Activated CD8-positive, alpha-beta memory T cell treated with anti-CD3 and anti-CD28 coated beads, Interleukin-2, amount 10 ng/mL, durations not matched to agents 7 days and 5 days (primary cell): ENCODE measurements around the gene KCNK15. TPM values are rescaled to one million over a fixed set of nuclear protein-coding genes. Genes with fewer than 3 reads are reported as not detected.

Source experiments
- ATAC-seq: fragments of 150-1000 bp; cut with Tn5 transposase; one replicate; pipeline ENCODE4 v1.10.0; 2021; ENCODE audit warnings: moderate library complexity
- CTCF ChIA-PET: fragments of 350-600 bp; sonication (Branson Sonifier 250); formaldehyde crosslinking; loops from one replicate; lab custom pipeline; 2021; ENCODE audit warnings: antibody characterized with exemption; lab: Charles Lee
- DNase-seq: peaks from one replicate; pipeline ENCODE4 v3.0.0-alpha.2; 2020
- H3K27ac Mint-ChIP-seq: one replicate; pipeline ENCODE4 v1.8.0; 2021; ENCODE audit warnings: mild to moderate bottlenecking, mixed read lengths
- H3K27me3 Mint-ChIP-seq: one replicate; pipeline ENCODE4 v1.8.0; 2021; ENCODE audit warnings: mixed read lengths
- H3K36me3 Mint-ChIP-seq: one replicate; pipeline ENCODE4 v1.8.0; 2021; ENCODE audit warnings: mild to moderate bottlenecking, mixed read lengths
- H3K4me1 Mint-ChIP-seq: one replicate; pipeline ENCODE4 v1.8.0; 2021; ENCODE audit warnings: mixed read lengths
- H3K4me3 Mint-ChIP-seq: one replicate; pipeline ENCODE4 v1.8.0; 2021; ENCODE audit warnings: mild to moderate bottlenecking, moderate library complexity, mixed read lengths
- H3K9me3 Mint-ChIP-seq: one replicate; pipeline ENCODE4 v1.8.0; 2022; ENCODE audit warnings: low read depth, mixed read lengths
- total RNA-seq, 2 experiments: library from RNA; stranded (reverse); gene quantifications; one replicate each; pipeline ENCODE4 v1.2.3, GENCODE V29; 2021

Gene KCNK15
- total RNA-seq, 2 experiments from 2014 or later = not detected

- ATAC-seq (no peak), DNase-seq (no peak)
- Mint-ChIP-seq H3K36me3 (no peaks in the 10 kb centered on the region), H3K4me1 (no peaks in the 10 kb centered on the region), H3K4me3 (no peak overlapping the region), H3K9me3 (no peaks in the 10 kb centered on the region), H3K27me3 (peaks cover 10% of the 10 kb centered on the region), H3K27ac (no peak overlapping the region)
- CTCF ChIA-PET = no interaction called here
Measured at GRCh38 chr20:44781118-44781517, 35.5 kb downstream of the KCNK15 start.

DNA sequence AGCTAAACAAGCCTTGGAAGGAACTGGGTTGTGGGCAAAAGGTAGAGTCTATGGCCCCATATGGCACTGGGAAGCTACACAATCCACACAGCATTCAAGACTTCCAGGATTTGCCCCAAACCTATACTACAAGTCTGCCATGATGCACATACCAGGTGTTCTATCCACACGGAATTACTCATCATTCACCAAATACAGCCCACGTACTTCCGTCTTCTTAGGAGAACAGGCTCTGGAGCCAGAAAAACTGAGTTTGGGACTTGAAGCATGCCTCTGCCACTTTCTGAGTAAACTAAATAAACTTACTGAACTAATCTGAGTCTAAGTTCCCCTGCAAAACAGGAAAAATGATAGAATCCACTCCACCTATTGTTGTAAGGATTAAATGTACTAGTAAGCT is 36.1 kb downstream of the KCNK15 start:
- no peaks in the 10 kb centered on the region for H3K36me3 Mint-ChIP-seq
- H3K9me3 Mint-ChIP-seq = no peaks in the 10 kb centered on the region
- H3K4me3 Mint-ChIP-seq = no peak overlapping the region
- ATAC-seq = no peak
- H3K27me3 Mint-ChIP-seq = peaks cover 8% of the 10 kb centered on the region
- CTCF ChIA-PET = interaction anchor here (2.6 kb wide), 1 partner anchor 98 kb away, joined by 5 read pairs; no protein-coding TSS in a partner anchor
- H3K27ac Mint-ChIP-seq = no peak overlapping the region
- H3K4me1 Mint-ChIP-seq = no peaks in the 10 kb centered on the region
- no peak for DNase-seq

GRCh38 chr20:44784688-44785087 is 39.0 kb downstream of the KCNK15 start:
- DNase-seq (no peak), ATAC-seq (no peak)
- Mint-ChIP-seq H3K9me3 (no peaks in the 10 kb centered on the region), H3K27me3 (peaks cover 15% of the 10 kb centered on the region), H3K36me3 (no peaks in the 10 kb centered on the region), H3K4me1 (no peaks in the 10 kb centered on the region), H3K4me3 (no peak overlapping the region), H3K27ac (no peak overlapping the region)
- CTCF ChIA-PET = interaction anchor here (1.0 to 1.7 kb wide), 2 partner anchors 16 to 569 kb away, joined by 4 read pairs; no protein-coding TSS in a partner anchor

GRCh38 chr20:44785768-44786167 is 40.1 kb downstream of the KCNK15 start:
- no peaks in the 10 kb centered on the region for H3K36me3 Mint-ChIP-seq
- H3K4me1 Mint-ChIP-seq = no peaks in the 10 kb centered on the region
- ATAC-seq (no peak), DNase-seq (no peak)
- no peak overlapping the region for H3K4me3 Mint-ChIP-seq
- peaks cover 14% of the 10 kb centered on the region for H3K27me3 Mint-ChIP-seq
- CTCF ChIA-PET = interaction anchor here (1.7 kb wide), 1 partner anchor 15 kb away, joined by 4 read pairs; no protein-coding TSS in a partner anchor
- H3K27ac Mint-ChIP-seq = no peak overlapping the region
- H3K9me3 Mint-ChIP-seq = no peaks in the 10 kb centered on the region

GRCh38 chr20:44787299-44787698 is 41.6 kb downstream of the KCNK15 start:
- H3K27ac Mint-ChIP-seq = no peak overlapping the region
- no peak for ATAC-seq
- H3K27me3 Mint-ChIP-seq = peaks cover 11% of the 10 kb centered on the region
- H3K4me1 Mint-ChIP-seq = no peaks in the 10 kb centered on the region
- no peak for DNase-seq
- H3K36me3 Mint-ChIP-seq = no peaks in the 10 kb centered on the region
- H3K4me3 Mint-ChIP-seq = no peak overlapping the region
- CTCF ChIA-PET = no interaction called here
- no peaks in the 10 kb centered on the region for H3K9me3 Mint-ChIP-seq

DNA sequence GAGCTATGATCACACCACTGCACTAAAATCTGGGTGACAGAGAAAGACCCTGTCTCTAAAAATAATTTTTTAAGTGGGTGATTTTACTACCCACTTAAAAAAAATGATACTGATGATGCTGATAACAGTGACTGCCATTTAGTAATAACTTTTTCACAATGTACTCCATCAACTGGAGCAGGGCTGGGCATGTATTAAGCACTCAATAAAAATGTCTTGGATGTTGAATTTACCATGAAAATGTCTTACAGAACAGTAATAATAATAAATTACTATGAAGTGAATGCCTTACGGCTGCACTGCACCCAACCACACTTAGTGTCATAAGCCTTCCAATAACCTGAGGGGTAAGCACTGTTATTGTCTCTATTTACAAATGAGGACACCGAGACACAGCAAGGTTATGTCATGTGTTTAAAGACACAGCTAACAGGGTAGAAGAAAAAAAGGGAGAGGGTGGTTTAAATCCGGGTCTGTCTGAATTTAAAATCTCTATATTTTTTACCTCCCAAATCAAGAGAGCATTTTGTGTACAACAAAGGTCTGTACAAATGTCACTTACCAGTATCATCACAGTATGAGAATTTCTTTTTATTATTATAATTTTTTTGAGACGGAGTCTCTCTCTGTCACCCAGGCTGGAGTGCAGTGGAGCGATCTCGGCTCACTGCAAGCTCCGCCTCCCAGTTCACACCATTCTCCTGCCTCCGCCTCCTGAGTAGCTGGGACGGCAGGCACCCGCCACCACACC is 43.2 kb downstream of the KCNK15 start:
- CTCF ChIA-PET = no interaction called here

DNA sequence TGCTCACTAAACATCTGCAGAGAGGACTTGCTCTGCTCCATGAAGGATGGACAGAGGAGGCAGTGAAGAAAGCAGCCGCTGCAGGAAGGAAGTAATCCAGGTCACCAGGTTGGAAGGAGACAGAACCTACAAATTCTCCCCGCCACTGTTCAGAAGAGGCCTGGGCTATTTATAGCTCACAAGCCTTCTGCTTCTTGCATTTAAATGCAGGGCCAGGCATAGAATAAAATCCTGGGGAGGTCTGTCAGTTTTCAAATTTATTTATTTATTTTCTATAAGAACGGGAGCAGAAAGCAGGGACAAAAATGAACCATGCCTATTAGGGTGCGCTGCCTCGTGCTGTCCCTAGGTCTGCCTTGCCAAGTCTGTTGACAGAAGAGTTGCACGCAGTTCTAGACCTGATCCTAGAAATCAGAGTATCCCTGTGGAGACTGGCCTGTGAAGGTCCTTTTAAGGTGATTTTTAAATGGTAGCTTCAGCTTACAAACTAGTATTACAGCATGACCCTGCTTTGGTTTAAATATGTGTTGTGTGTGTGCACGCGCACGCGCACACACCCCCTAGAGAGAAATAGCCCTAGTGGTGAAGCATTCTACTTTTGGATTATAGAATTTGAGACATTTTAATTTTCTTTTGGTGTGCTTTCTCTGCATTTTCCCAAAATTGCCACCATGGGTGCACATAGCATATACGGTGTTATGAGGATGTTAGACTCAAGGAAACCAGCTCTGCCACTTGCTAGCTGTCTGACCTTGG is 45.2 kb downstream of the KCNK15 start:
- CTCF ChIA-PET = no interaction called here
- Mint-ChIP-seq H3K4me1 (no peaks in the 10 kb centered on the region), H3K27me3 (peaks cover 11% of the 10 kb centered on the region)

More for the DNA sequence above, 43.2 kb downstream of the KCNK15 start:
- no peak overlapping the region for H3K4me3 Mint-ChIP-seq
- peaks cover 11% of the 10 kb centered on the region for H3K27me3 Mint-ChIP-seq
- H3K9me3 Mint-ChIP-seq = no peaks in the 10 kb centered on the region
- no peak for DNase-seq
- H3K36me3 Mint-ChIP-seq = no peaks in the 10 kb centered on the region
- no peak for ATAC-seq
- no peaks in the 10 kb centered on the region for H3K4me1 Mint-ChIP-seq
- H3K27ac Mint-ChIP-seq = no peak overlapping the region

GRCh38 chr20:44792796-44793195 is 47.1 kb downstream of the KCNK15 start:
- CTCF ChIA-PET = no interaction called here
- ATAC-seq = no peak
- Mint-ChIP-seq H3K4me1 (no peaks in the 10 kb centered on the region), H3K36me3 (no peaks in the 10 kb centered on the region), H3K9me3 (no peaks in the 10 kb centered on the region), H3K27ac (no peak overlapping the region), H3K27me3 (peaks cover 11% of the 10 kb centered on the region), H3K4me3 (no peak overlapping the region)
- DNase-seq = no peak

More for the DNA sequence above, 45.2 kb downstream of the KCNK15 start:
- no peak overlapping the region for H3K27ac Mint-ChIP-seq
- H3K4me3 Mint-ChIP-seq = no peak overlapping the region
- DNase-seq = no peak
- ATAC-seq = no peak
- no peaks in the 10 kb centered on the region for H3K9me3 Mint-ChIP-seq
- H3K36me3 Mint-ChIP-seq = no peaks in the 10 kb centered on the region

GRCh38 chr20:44795836-44796235 is 50.2 kb downstream of the KCNK15 start:
- Mint-ChIP-seq H3K27me3 (peaks cover 11% of the 10 kb centered on the region), H3K4me3 (no peak overlapping the region), H3K4me1 (no peaks in the 10 kb centered on the region), H3K27ac (no peak overlapping the region), H3K36me3 (no peaks in the 10 kb centered on the region), H3K9me3 (no peaks in the 10 kb centered on the region)
- ATAC-seq (no peak), DNase-seq (no peak)
- CTCF ChIA-PET = no interaction called here

GRCh38 chr20:44796311-44796710 is 50.6 kb downstream of the KCNK15 start:
- Mint-ChIP-seq H3K4me1 (no peaks in the 10 kb centered on the region), H3K4me3 (no peak overlapping the region), H3K36me3 (no peaks in the 10 kb centered on the region), H3K27me3 (peaks cover 11% of the 10 kb centered on the region), H3K27ac (no peak overlapping the region), H3K9me3 (no peaks in the 10 kb centered on the region)
- DNase-seq (no peak), ATAC-seq (no peak)
- CTCF ChIA-PET = no interaction called here

- DNase-seq = no peak
- Mint-ChIP-seq H3K27me3 (peaks cover 11% of the 10 kb centered on the region), H3K9me3 (no peaks in the 10 kb centered on the region), H3K4me3 (no peak overlapping the region), H3K36me3 (no peaks in the 10 kb centered on the region), H3K27ac (no peak overlapping the region), H3K4me1 (no peaks in the 10 kb centered on the region)
- CTCF ChIA-PET = no interaction called here
- no peak for ATAC-seq
Measured at GRCh38 chr20:44796758-44797457, 51.2 kb downstream of the KCNK15 start.

GRCh38 chr20:44799691-44800090 is 54.0 kb downstream of the KCNK15 start:
- Mint-ChIP-seq H3K4me3 (no peak overlapping the region), H3K4me1 (no peaks in the 10 kb centered on the region), H3K27me3 (peaks cover 23% of the 10 kb centered on the region), H3K36me3 (no peaks in the 10 kb centered on the region), H3K9me3 (no peaks in the 10 kb centered on the region), H3K27ac (no peak overlapping the region)
- DNase-seq (no peak), ATAC-seq (no peak)
- CTCF ChIA-PET = interaction anchor here (1.6 kb wide), 1 partner anchor 67 kb away, joined by 6 read pairs; no protein-coding TSS in a partner anchor

- Mint-ChIP-seq H3K36me3 (no peaks in the 10 kb centered on the region), H3K4me1 (no peaks in the 10 kb centered on the region), H3K4me3 (no peak overlapping the region), H3K27ac (no peak overlapping the region), H3K27me3 (peaks cover 26% of the 10 kb centered on the region), H3K9me3 (no peaks in the 10 kb centered on the region)
- DNase-seq (no peak), ATAC-seq (no peak)
- CTCF ChIA-PET = interaction anchor here (0.6 to 1.6 kb wide), 3 partner anchors 15 to 171 kb away, joined by 3 to 6 read pairs (median 4); no protein-coding TSS in a partner anchor
Measured at GRCh38 chr20:44800391-44801046, 54.9 kb downstream of the KCNK15 start.
